NCI-H345 treated with DMSO at 0.1 percent for 48 hours (cell line): ENCODE results near the gene ADCY3.

Source experiments
- DNase-seq: peaks from one replicate; lab custom pipeline; 2025; ENCODE audit not compliant: unreplicated experiment; lab: John Stamatoyannopoulos, UW

Gene ADCY3

DNA sequence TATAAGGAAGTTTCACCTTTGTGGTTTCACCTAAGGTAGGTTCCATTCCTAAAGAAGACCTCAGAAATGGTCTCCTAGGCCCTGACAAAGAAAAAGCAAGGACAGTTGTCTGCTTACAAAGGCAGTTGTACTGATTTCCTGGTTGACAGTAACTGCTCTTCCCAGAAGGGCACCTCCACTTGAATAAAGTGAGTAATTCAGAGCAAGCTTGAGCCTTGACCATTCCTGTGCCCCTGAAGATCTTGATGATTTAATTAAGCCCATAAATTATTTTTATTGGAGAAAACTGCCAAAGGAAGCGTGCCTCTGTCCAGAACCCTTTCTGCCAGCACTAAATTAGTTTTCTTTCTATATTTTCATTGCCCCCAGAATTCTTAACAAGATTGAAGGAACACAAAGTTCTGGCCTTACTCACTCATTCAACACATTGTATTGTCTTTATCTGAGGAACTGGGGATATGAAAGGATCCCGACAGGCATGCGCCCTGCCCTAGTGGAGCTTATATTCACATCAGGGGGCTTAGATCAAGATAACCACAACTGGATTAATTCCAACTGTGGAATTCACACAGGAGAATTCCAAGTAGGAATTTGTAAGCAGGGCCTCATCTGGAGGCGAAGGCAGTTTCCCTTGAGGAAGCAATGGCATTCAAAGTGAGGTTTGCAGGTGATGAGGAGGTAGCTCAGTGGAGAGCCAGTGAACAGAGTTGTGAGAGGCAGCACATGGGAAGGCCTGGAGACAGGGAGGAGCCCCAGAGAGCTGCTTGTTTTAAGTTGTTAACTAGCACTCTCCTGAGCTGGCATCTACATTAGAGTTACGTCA lies 148.1 kb downstream of the ADCY3 start:
- no peak for DNase-seq

DNA sequence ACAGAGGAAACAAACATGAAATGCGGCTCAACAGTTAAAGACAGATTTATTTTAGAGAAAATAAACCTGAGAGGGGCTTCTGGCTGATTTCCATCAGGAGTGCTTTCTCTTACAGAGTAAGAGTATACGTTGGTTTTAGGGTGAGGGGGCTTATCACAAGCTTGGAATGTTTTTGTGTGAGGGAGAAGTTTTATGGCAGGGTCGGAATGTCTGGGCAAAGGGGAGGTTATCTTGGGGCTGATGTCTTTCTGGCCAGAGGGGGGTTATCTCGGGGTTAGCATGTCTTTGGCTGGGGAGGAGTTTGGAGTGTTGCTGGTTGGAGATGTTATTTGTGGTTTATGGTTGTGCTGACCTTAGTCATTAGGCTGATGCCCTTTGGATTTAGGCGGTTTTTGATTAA lies 149.0 kb downstream of the ADCY3 start:
- no peak for DNase-seq
